Left lobe of liver (tissue), 2 donors: ENCODE results near the gene NDUFV1. TPM values are rescaled to one million over a fixed set of nuclear protein-coding genes. Genes with fewer than 3 reads are reported as not detected.

Source experiments
- ATAC-seq: fragments of 200-7000 bp; cut with Tn5 transposase; one replicate; pipeline ENCODE4 v1.9.1; 2020; ENCODE audit warnings: mild to moderate bottlenecking, moderate library complexity
- DNase-seq: peaks from one replicate; pipeline ENCODE4 v3.0.0-alpha.2; 2020; ENCODE audit warnings: low spot score
- total RNA-seq: library from RNA; stranded (reverse); gene quantifications from one replicate; pipeline ENCODE4 v1.2.1, GENCODE V29; 2021
- donor health status: DM: no; HTN: no; CAD: no; lungs with moderate emphysema.
- donor health status: DM: no; HTN: yes; CAD: no.

The NDUFV1 gene
- total RNA-seq, 1 donor from 2014 or later, result 192 TPM

DNA sequence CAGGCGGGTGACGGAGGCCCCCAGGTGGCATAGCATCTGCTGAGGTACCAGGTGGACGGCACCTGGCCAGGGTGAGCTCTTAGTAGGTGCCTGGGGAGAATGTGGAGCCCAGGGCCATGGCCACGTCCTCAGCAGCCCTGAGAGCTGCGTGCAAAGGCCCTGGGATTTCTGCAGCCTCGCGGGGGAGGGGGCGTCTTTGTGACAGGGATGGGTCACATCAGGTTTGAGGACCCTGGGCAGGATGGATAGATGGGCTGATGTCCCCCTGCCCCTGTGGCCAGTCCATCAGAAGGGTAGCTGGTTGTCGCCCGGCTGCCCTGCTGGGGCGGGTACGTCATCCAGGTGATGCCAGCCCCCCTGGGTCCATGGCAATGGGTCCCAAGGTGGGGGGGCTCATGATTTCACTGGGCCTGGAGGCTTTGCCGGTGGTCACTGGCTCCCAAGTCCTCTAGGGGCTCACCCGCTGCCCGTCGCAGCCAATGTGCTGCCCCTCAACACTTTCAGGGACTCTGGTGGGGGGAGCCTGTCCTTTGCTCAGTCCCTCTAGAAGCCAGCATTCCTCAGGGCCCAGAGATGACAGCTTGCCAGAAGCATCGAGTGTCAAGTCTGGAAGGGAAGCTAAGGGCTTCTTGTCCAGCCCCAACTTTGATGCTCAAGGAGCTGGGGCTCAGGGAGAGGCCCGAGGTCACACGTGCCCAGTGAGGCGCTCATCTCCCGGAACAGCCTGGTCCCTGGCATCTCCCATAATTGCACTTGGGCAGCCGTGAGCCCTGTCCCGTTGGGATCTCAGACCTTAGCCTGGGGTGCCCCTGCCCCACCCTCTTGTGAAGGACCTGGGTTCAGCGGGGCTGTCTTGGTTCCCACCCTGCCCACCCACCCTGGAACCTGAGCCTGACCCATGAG is 32.0 kb downstream of the NDUFV1 start:
- DNase-seq (no peak), ATAC-seq (no peak)

DNA sequence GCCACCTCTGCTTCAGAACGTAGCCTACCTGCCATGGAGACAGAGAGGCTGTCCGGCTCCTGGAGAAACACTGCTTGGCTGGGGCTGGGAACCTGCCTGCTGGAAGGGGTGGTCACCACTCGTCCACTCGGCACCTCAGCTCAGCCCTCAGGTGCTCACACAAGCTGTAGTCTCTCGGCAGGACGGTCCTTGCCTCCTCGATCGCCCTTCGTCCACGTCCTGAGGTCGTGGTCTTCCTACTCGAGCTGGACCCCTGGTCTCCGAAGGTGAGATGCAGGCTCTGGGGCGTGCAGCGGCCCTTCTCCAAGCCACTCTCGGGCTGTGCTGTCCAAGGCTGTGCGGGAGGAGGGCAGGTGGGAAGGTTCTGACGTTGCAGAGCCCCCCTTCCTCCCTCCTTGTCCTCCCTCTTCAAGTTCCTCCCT is 32.7 kb downstream of the NDUFV1 start, which contains the start of gene TBX10:
Gene TBX10, minus strand, starts transcription at position 326 of the 422 bp plus-strand sequence. Its CDS starts 291 bp downstream, at position 35.
- ATAC-seq, result no peak
- no peak for DNase-seq

DNA sequence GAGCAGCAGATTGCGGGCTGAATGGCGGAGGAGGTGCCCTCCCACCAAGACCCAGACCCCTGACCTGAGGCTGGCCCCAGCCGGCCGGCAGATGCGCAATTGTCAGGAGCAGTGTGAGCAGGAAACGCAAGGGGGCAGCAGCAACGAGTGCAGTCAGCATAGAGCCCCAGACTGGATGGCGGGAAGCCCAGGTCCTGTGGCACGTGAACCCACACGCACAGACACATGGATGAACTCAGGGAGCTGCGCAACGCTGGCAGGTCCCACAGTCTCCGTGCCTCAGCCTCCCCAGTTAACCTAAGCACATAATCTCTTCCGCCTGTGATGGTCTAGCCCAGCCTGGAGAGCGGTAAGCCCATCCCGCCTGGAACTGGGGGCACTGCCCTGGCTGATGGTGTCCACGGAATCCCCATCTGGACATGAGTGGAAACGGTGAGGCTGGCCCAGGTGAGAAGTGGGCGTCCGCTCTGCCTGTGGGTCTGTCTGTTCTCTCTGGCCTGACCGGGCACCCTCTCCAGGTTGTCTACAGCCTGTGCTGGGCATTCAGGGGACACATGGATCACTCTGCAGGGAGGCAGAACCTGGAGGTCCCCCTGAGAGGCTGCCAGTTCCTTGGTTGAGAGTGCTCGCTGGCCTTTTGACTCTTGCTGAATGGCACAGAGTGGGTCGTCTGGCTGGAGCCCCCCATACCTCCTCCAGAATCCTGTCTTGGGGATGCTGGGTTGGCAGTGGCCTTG is 33.5 kb downstream of the NDUFV1 start:
- peak; percentile 95 for ATAC-seq
- peak; percentile 86 for DNase-seq

DNA sequence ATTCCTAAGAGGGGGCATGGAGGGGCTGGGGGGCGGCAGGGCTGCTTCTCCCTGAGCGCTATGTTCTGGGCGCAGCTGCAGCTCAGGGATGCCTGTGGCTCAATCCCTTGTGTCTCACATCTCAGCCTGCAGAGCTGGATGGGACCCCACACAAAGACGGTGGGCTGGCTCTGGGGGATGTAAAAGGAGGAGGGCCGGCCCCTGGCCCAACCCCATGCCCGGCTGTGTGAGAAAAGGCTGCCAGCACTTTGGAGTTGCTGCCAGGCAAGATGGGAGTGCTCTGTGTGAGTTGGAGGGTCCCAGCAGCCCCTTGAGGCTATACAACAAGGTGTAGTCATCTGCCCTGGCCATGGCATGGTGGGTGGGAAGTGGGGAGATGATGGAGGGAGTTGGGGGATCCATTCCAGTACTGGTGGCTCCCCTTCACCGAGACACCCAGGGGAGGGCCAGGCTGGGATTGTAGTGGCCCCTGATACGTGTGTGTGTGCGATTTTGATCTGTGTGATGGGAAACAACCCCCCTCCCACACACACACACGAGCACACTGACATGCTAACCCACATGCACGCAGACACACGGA is 34.1 kb downstream of the NDUFV1 start:
- ATAC-seq, result no peak
- DNase-seq, result no peak

DNA sequence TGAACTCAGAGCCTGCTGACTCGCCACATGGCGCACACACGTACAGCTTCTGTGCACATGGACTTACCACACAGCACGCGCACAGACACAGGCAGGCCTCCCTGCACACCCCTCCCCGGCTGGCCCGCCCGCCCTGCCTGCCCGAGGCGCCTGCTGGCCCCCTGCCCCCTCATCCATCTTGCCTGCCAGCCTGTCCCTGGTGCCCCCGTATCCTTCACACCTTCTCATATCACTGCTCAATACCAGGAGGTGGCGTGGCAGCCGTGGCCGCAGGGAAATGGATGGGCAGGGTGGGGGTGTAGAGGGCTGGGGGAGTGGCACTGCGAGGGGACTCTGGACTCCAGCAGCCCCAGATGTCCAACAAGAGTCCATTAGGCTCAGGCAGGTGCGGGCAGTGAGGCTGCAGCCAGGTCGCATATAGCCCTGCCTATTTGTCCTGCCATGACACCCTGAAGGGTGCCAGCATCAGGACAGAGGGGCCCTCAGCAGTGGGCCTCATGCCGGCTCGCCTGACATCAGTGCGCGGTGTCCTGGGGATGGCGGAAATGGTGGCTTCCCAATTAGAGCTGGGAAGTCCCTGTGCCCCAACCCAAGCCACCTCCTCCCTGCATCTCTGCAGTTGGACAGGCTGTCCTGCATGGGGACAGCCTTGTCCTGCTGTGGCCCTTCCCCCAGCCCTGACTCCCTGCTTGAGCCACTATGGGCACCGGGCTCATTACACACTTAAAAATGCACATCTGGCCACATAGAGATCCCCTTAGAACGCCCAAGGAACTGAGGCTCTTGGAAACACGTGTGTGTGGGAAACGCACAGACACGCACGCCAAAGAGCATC is 34.8 kb downstream of the NDUFV1 start:
- no peak for ATAC-seq
- no peak for DNase-seq

DNA sequence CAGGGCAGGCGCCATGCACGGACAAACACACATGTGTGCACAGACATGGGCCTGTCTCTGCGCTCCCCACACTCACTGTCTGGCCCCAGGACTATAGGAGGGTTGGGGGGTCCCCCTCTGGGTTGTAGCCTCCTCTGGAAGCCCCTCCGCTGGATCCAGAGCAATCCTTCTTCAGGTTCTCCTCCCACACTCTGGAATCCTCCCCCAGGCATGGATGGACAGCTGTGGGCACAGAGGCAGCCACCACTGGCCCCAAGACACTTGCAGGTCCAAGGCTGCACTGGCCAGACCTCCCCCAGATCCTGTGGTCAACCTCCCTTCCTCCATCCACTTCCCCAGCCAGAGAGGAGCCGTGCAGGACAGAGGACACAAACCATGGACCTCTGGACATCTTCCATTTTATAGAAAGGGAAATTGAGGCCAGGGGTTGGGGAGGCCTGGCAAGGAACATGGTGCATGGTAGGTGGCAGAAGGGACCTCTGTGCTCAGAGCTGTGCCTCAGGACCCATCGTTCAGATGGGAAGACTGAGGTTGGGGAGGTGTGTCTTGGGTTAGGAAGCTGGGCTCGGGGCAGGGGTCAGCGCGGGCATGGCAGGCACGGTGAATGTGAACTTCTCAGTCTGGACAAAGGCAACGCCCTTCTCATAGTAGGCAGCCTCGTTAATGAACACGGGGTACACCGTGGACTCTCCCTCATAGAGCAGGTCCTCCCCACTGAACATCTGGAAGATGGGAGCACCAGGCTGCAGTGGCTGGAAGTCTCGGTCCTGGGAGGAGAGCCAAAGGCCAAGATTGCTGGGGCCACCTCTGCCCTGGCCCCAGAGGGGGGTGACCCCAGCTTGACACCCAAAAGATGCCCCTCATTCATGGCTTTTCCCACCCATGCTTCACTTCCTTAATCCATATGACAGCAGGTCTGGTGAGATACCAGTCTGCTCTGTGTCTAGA is 35.7 kb downstream of the NDUFV1 start:
- DNase-seq (no peak), ATAC-seq (no peak)

DNA sequence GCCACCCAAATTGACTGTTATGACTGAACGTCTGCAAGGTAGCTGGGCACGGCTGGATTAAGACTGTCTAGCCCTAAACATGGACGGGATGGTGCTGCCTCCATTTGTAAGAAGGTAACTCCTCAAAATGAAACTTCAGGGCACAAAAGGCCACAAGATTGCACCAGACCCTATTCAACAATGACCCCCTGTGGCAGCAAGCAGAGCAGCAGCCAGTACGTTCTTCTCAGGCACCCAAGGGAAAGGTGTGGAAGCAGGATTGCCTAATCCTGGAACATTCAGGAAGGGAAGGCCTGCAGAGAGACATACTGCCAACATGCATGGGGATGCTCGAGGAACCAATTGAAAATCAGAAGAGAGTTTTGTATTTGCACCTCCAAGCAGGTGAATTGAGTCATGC is 37.3 kb downstream of the NDUFV1 start:
- DNase-seq (no peak), ATAC-seq (peak; percentile 57)

DNA sequence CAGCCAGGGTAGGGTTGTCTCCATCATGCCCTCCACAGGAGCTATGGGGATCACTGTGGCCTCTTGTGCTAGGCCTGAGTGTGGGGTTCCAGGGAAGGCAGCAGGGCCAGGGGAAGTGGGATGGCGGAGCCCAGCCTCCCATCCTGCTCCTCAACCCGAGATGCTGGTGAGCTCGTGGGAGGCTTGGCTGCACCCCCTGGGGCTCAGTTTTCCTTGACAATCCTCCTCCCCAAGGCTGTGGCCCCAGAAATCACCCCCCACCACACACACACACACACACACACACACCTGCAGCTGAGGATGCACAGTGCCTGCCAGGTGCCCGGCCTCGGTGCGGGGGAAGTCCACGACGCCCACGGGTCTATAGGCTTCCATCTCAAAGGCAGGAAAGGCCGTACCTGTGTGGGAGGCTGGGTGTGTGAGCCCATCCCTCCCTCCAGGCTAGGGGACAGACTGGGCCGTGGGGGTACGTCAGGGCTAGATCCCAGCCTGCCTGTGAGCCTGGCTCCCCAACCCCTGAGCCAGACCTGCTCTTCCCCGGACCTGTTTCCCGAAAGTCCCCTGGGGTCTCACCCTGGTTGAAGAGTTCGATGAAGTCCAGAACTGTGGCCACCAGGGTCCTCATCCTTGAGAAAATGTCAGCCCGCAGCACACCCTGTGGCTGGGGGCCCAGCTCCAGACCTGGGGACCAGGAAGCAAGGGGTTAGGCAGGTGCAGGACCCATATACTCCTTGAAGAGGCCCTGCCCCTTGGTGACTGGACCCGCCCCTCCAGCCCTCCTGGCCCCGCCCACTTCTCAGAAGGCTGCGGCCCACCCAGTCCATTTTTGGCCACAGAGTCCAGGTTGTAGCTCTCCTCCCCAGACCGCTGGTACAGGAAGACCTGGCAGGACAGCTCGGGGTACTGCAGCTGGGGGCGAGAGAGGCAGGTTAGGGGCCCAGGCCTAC is 38.0 kb downstream of the NDUFV1 start:
- DNase-seq, result no peak
- ATAC-seq, result no peak

DNA sequence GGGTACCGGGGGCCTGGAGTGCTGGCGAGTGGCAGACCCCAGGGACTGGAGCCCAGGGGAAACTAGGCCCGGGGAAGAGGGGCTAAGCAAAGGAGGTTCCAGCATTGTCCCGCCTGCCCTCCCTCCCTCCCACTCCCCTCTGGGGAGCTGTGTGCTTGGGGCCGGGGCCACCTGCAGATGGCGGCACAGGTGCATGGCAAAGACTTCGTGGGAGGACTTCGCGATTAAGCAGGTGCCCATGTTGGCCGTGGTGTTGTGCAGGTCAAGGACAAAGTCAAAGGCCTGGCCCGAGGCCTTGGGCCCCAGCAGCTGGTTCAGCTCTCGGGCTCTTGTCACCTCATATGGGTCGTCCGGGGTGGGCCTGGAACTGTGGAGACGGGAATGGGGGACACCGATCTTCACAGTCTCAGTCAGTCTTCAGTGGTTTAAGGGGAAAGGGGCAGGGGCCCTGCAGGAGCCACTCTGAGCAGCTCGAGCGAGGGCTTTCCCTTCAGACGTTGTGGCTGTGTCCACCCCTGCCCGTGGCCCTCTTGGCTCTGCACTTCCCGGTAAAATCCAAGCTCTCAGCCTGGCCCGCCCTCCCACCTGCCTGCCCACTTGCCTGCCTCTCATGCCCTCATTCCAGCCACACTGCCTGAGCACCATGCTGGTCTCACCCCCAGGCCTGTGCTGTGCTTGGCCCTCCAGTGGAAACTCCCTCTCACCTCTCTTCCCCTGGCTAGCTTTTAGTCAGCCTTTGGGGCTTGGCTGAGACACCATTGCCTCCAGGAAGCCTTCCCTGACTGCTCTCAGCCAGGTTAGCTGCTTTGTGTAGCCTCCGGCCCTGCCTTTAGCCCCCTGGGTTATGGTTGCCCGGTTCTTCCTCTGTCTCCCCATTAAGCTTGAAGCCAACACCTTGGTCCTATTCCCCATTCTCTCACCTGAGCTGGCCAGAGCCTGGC is 39.1 kb downstream of the NDUFV1 start:
- ATAC-seq (no peak), DNase-seq (no peak)

DNA sequence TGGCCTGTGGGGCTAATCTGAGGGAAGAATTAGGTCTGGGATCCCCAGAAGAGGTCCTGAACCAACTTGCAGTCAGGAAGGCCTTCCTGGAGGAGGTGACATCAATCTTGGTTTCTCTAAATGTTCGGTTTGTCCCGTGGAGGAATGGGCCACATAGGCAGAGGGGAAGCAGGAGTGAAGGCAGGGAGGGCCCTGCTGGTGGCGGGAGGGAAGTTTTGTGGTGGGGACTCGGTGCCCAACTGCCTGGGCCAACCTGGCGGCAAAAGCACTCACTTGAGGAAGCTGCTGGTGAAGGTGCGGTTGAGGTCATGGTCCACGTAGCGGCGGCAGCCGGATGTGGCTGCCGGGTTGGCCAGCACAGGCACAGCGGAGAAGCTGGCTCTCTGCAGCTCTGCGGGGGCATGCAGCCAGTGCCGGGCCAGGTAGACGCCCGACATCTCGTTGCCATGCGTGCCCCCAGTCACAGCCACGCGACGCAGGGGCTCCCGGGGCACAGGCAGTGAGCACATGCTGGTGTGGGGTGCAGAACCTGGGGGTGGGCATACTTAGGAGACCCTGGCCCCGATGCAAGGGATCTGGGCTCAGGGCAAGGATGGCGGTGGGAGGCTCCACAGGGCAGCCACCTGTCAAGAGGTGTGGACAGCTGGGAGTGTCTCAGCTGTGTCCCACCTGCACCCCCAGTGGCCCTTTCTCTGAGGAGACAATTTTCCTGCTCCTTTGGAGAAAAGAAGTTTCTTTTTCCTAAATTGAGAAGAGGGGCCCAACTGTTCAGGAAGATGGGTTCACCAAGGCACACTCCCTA is 40.0 kb downstream of the NDUFV1 start:
- ATAC-seq (no peak), DNase-seq (no peak)

DNA sequence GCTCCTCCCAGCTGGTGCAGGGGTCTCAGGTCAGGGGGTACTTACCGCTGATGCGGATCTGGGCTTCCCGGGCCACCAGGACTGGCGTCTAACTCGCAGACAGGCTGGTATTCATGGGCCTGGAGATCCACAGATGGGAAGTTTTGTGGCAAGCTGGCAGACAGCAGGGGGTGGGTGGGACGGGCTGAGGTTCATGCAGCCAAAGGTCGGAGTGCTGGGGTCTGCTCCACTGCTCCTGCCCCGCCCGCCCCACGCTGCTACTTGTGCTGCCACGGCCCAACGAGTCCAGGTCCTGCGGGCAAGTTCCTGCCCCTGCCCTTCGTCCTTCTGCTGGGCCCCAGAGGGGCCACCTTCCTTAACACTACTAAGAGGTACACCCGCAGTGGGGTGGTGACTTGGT is 40.7 kb downstream of the NDUFV1 start:
- DNase-seq (peak; percentile 45), ATAC-seq (no peak)

DNA sequence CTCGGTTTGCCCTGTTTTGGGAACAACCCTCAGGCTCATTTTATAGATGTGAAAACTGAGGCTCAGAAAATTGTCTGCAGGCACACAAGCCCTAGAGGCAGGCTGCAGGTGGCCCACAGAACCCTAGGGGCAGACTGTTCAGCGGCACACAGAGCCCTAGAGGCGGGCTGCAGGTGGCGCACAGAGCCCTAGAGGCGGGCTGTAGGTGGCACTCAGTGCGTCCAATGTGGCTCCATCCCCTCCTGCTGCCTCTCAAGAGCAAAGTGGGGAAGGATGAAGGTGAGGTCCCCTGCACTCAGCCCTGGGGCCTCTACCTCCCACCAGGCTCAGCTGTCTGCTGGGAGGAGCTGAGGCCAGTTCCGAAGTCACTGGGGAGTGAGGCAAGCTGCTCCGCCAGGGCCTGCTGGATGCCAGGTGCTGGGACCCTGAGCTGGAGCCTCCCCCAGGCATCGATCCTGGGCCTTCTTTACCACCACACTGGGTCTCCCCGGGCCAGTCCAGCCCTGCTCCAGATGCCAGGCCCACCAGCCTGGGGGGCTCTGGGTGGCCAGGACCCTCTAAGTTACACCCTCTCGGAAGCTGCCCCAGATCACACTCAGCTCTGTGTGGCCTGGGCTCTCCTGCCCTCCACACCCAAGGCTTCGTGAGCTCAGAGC is 41.5 kb downstream of the NDUFV1 start:
- ATAC-seq (peak; percentile 29), DNase-seq (no peak)

DNA sequence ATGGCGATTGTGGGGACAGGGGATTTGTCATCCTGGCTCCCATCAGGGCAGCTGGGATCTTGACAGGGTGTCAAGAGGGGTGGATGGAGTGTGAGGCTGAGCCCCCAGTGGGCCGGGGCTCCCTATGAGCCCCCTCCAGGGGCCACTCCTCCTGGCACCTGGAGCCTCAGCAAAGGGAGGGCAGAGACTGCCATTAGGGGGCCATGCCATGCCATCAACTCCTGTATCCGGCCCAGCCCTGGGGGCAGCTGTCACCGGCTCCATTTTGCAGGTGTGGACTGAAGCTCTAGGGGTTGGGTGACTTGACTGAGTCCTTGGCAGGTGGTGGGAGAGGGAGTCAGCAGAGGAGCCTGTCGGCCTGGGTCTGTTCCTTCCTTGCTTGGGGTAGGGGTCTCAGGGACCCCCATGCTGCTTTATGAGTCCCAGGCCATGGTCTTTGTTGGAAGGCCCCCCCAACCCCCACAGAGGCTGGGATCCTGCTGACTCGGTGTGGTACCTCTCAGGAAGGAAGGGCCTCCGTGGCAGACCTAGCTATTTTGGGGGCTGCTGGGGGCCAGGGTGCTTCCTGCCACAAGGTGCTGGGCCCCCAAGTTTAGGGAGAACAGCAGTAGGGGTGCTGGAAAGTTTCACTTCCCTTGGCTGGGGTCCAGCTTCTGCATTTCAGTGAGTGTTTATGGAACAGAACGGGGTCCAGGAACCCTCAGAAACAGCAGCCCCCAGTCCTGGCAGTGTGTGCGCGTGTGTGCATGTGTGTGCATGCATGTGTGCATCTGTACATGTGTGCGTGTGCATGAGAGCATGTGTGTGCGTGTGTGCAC is 42.3 kb downstream of the NDUFV1 start:
- ATAC-seq (no peak), DNase-seq (no peak)

DNA sequence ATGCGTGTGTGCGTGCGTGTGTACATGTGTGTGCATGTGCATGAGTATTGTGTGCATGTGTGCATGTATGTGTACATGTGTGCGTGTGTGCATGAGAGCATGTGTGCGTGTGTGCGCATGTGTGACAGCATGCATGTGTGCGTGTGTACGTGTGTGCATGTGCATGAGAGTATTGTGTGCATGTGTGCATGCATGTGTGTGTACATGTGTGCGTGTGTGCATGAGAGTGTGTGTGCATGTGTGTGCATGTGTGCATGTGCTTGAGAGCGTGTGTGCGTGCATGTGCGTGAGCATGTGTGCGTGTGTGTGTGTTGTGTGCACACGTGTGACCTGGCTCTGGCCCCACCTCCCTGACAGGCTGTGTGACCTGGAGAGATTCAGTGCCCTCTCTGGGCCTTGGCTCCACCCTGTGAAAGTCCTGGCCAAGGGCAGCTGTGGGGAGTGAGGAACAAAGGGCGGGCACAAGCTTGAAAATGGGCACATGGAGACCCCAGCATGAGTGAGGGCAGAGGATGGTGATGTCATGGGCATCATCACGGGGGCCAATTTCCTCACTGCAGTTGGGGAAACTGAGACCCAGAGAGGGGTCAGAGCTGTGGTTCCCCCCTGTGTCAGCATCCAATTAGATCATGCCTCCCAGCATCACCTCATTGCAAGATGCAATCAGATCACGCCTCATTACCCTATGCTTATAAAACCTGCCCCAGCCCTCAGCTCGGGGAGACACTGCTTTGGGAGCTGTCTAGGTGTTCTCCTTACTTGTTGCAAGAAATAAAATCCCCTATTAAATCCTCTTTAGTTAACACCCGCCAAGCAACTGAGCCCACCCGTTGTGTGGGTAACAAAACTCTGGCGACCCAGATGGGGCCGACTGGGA is 43.1 kb downstream of the NDUFV1 start:
- DNase-seq (no peak), ATAC-seq (peak; percentile 45)
